Stimulated activated CD4-positive, alpha-beta T cell treated with anti-CD3 and anti-CD28 coated beads, Interleukin-15, amount 100 ng/mL, for 24 hours (primary cell): ENCODE measurements around the gene STXBP1.

Experiments used
- DNase-seq: peaks from one replicate; pipeline ENCODE4 v3.0.0-alpha.2; 2020

STXBP1 gene

GRCh38 chr9:127716412-127716811 is 104.3 kb downstream of the STXBP1 start:
- no peak for DNase-seq

GRCh38 chr9:127717766-127718165 is 105.7 kb downstream of the STXBP1 start:
- no peak for DNase-seq

- no peak for DNase-seq
These were observed 108.2 kb downstream of the STXBP1 start for GRCh38 chr9:127720031-127720864.

- DNase-seq, result no peak
These were observed 108.8 kb downstream of the STXBP1 start for GRCh38 chr9:127720865-127721227.

GRCh38 chr9:127721391-127721821 is 109.3 kb downstream of the STXBP1 start:
- DNase-seq, result no peak

GRCh38 chr9:127722055-127722745 is 110.1 kb downstream of the STXBP1 start:
- no peak for DNase-seq

GRCh38 chr9:127723013-127723412 is 110.9 kb downstream of the STXBP1 start:
- DNase-seq, result no peak

GRCh38 chr9:127723444-127723843 is 111.4 kb downstream of the STXBP1 start:
- DNase-seq, result no peak

- DNase-seq, result no peak
These were observed 111.9 kb downstream of the STXBP1 start for GRCh38 chr9:127724012-127724411.

- no peak for DNase-seq
These were observed 114.8 kb downstream of the STXBP1 start for GRCh38 chr9:127726871-127727270.

- no peak for DNase-seq
These were observed 116.7 kb downstream of the STXBP1 start for GRCh38 chr9:127728808-127729207.

- DNase-seq, result no peak
These were observed 117.6 kb downstream of the STXBP1 start for GRCh38 chr9:127729522-127730256.

GRCh38 chr9:127730262-127730661 is 118.2 kb downstream of the STXBP1 start:
- no peak for DNase-seq

- DNase-seq, result no peak
These were observed 118.8 kb downstream of the STXBP1 start for GRCh38 chr9:127730799-127731410.

GRCh38 chr9:127731938-127732337 is 119.9 kb downstream of the STXBP1 start:
- DNase-seq, result no peak

- DNase-seq, result no peak
These were observed 120.4 kb downstream of the STXBP1 start for GRCh38 chr9:127732444-127732843.

GRCh38 chr9:127733614-127734013 is 121.5 kb downstream of the STXBP1 start:
- DNase-seq, result no peak

- no peak for DNase-seq
These were observed 122.2 kb downstream of the STXBP1 start for GRCh38 chr9:127734247-127734746.

- DNase-seq, result peak; percentile 99
These were observed 122.9 kb downstream of the STXBP1 start, which contains the start of gene TOR2A for GRCh38 chr9:127734747-127735529. Gene TOR2A (minus strand): TSS chr9:127735294. CDS start chr9:127735270, 24 bp downstream.

- DNase-seq, result no peak
These were observed 123.6 kb downstream of the STXBP1 start for GRCh38 chr9:127735530-127736185.

GRCh38 chr9:127738666-127739065 is 126.6 kb downstream of the STXBP1 start:
- no peak for DNase-seq
